ENCODE measurements around the gene ATOH7.
A peak's percentile ranks its signal among the peaks of the same experiment; 100 is the strongest.
"Not testable (repeated sequence)": the region's sequence is repeated elsewhere in the genome, so short reads cannot be mapped to it uniquely, and the experiment has no call there.

The ATOH7 gene

GRCh38 chr10:68231817-68232251 lies at the start of gene ATOH7:
Gene ATOH7 (minus strand): TSS chr10:68232113. CDS start chr10:68231677, 436 bp downstream.
- no peaks in the 10 kb centered on the region for H3K79me2 ChIP-seq (ENCODE audit: control insufficient read depth, insufficient read depth, low read length, unreplicated experiment)
- H2AFZ ChIP-seq (ENCODE audit: low read length, unreplicated experiment) = peak within 1 kb of the TSS; percentile 97
- no peaks in the 10 kb centered on the region for H3K36me3 ChIP-seq (ENCODE audit: insufficient read depth, low read length)
- H3K4me1 ChIP-seq (ENCODE audit: control insufficient read depth, insufficient read depth, low read length, unreplicated experiment) = peaks cover 7% of the 10 kb centered on the region
- peak within 1 kb of the TSS; percentile 92 for H3K4me3 ChIP-seq (ENCODE audit: low read depth, low read length)
- H3K27ac ChIP-seq (ENCODE audit: low read depth, low read length) = peak within 1 kb of the TSS; percentile 47; the same call in 1 of the 2 replicates
- peaks cover 14% of the 10 kb centered on the region for H3K27me3 ChIP-seq (ENCODE audit: insufficient read depth, low read length)

GRCh38 chr10:68280758-68281157 lies 48.8 kb upstream of the ATOH7 start:
- H3K4me3 ChIP-seq (ENCODE audit: low read depth, low read length) = no peak overlapping the region

GRCh38 chr10:68278906-68279753 lies 47.2 kb upstream of the ATOH7 start:
- not testable (repeated sequence) for H3K4me1 ChIP-seq (ENCODE audit: control insufficient read depth, insufficient read depth, low read length, unreplicated experiment); H2AFZ ChIP-seq (ENCODE audit: low read length, unreplicated experiment)

More at GRCh38 chr10:68280758-68281157, 48.8 kb upstream of the ATOH7 start:
- H3K79me2 ChIP-seq (ENCODE audit: control insufficient read depth, insufficient read depth, low read length, unreplicated experiment) = no peaks in the 10 kb centered on the region
- H3K27me3 ChIP-seq (ENCODE audit: insufficient read depth, low read length) = no peaks in the 10 kb centered on the region
- H2AFZ ChIP-seq (ENCODE audit: low read length, unreplicated experiment) = no peak overlapping the region
- H3K36me3 ChIP-seq (ENCODE audit: insufficient read depth, low read length) = no peaks in the 10 kb centered on the region
- H3K4me1 ChIP-seq (ENCODE audit: control insufficient read depth, insufficient read depth, low read length, unreplicated experiment) = no peaks in the 10 kb centered on the region
- no peak overlapping the region for H3K27ac ChIP-seq (ENCODE audit: low read depth, low read length)

GRCh38 chr10:68277814-68278213 lies 45.9 kb upstream of the ATOH7 start:
- not testable (repeated sequence) for H3K4me3 ChIP-seq (ENCODE audit: low read depth, low read length); H3K36me3 ChIP-seq (ENCODE audit: insufficient read depth, low read length); H3K27ac ChIP-seq (ENCODE audit: low read depth, low read length); H3K79me2 ChIP-seq (ENCODE audit: control insufficient read depth, insufficient read depth, low read length, unreplicated experiment); H3K4me1 ChIP-seq (ENCODE audit: control insufficient read depth, insufficient read depth, low read length, unreplicated experiment); H3K27me3 ChIP-seq (ENCODE audit: insufficient read depth, low read length); H2AFZ ChIP-seq (ENCODE audit: low read length, unreplicated experiment)

More at GRCh38 chr10:68278906-68279753, 47.2 kb upstream of the ATOH7 start:
- not testable (repeated sequence) for H3K4me3 ChIP-seq (ENCODE audit: low read depth, low read length); H3K27ac ChIP-seq (ENCODE audit: low read depth, low read length); H3K79me2 ChIP-seq (ENCODE audit: control insufficient read depth, insufficient read depth, low read length, unreplicated experiment); H3K27me3 ChIP-seq (ENCODE audit: insufficient read depth, low read length); H3K36me3 ChIP-seq (ENCODE audit: insufficient read depth, low read length)

DNA sequence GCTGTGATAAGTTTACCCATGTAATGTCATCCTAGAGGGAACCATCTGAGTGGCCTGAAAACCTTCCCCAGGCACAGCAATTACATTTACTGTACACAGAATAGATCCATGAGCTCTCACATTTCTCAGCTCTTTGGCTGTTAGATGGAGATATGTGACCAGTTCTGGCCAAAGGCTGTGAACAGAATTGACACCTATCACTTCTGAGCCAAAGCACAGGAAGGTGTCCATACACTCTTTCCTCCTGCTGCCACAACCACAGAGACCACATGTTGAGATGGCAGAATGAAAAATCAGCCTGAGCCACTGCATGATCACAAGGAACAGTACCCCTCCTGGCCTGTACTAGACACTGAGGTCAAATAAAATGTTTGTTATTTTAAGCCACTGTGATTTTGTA lies 44.3 kb upstream of the ATOH7 start:
- H3K4me3 ChIP-seq (ENCODE audit: low read depth, low read length) = no peak overlapping the region
- no peak overlapping the region for H3K27ac ChIP-seq (ENCODE audit: low read depth, low read length)
- H2AFZ ChIP-seq (ENCODE audit: low read length, unreplicated experiment) = no peak overlapping the region
- H3K4me1 ChIP-seq (ENCODE audit: control insufficient read depth, insufficient read depth, low read length, unreplicated experiment) = no peaks in the 10 kb centered on the region
- H3K27me3 ChIP-seq (ENCODE audit: insufficient read depth, low read length) = no peaks in the 10 kb centered on the region
- H3K36me3 ChIP-seq (ENCODE audit: insufficient read depth, low read length) = no peaks in the 10 kb centered on the region
- H3K79me2 ChIP-seq (ENCODE audit: control insufficient read depth, insufficient read depth, low read length, unreplicated experiment) = no peaks in the 10 kb centered on the region

- H3K79me2 ChIP-seq (ENCODE audit: control insufficient read depth, insufficient read depth, low read length, unreplicated experiment) = no peaks in the 10 kb centered on the region
- no peak overlapping the region for H2AFZ ChIP-seq (ENCODE audit: low read length, unreplicated experiment)
- no peaks in the 10 kb centered on the region for H3K27me3 ChIP-seq (ENCODE audit: insufficient read depth, low read length)
- H3K4me1 ChIP-seq (ENCODE audit: control insufficient read depth, insufficient read depth, low read length, unreplicated experiment) = no peaks in the 10 kb centered on the region
- no peak overlapping the region for H3K4me3 ChIP-seq (ENCODE audit: low read depth, low read length)
- no peaks in the 10 kb centered on the region for H3K36me3 ChIP-seq (ENCODE audit: insufficient read depth, low read length)
- no peak overlapping the region for H3K27ac ChIP-seq (ENCODE audit: low read depth, low read length)
Measured at GRCh38 chr10:68275600-68276126, 43.8 kb upstream of the ATOH7 start.

- H3K79me2 ChIP-seq (ENCODE audit: control insufficient read depth, insufficient read depth, low read length, unreplicated experiment) = no peaks in the 10 kb centered on the region
- no peaks in the 10 kb centered on the region for H3K27me3 ChIP-seq (ENCODE audit: insufficient read depth, low read length)
- H3K4me3 ChIP-seq (ENCODE audit: low read depth, low read length) = no peak overlapping the region
- H3K4me1 ChIP-seq (ENCODE audit: control insufficient read depth, insufficient read depth, low read length, unreplicated experiment) = no peaks in the 10 kb centered on the region
- no peak overlapping the region for H2AFZ ChIP-seq (ENCODE audit: low read length, unreplicated experiment)
- H3K36me3 ChIP-seq (ENCODE audit: insufficient read depth, low read length) = no peaks in the 10 kb centered on the region
- no peak overlapping the region for H3K27ac ChIP-seq (ENCODE audit: low read depth, low read length)
Measured at GRCh38 chr10:68272833-68273232, 40.9 kb upstream of the ATOH7 start.

- H3K4me3 ChIP-seq (ENCODE audit: low read depth, low read length) = no peak overlapping the region
- no peaks in the 10 kb centered on the region for H3K27me3 ChIP-seq (ENCODE audit: insufficient read depth, low read length)
- no peaks in the 10 kb centered on the region for H3K36me3 ChIP-seq (ENCODE audit: insufficient read depth, low read length)
- H3K27ac ChIP-seq (ENCODE audit: low read depth, low read length) = no peak overlapping the region
- H3K4me1 ChIP-seq (ENCODE audit: control insufficient read depth, insufficient read depth, low read length, unreplicated experiment) = no peaks in the 10 kb centered on the region
- H3K79me2 ChIP-seq (ENCODE audit: control insufficient read depth, insufficient read depth, low read length, unreplicated experiment) = no peaks in the 10 kb centered on the region
- no peak overlapping the region for H2AFZ ChIP-seq (ENCODE audit: low read length, unreplicated experiment)
Measured at GRCh38 chr10:68271196-68271882, 39.4 kb upstream of the ATOH7 start.

GRCh38 chr10:68269562-68270290 lies 37.8 kb upstream of the ATOH7 start:
- no peak overlapping the region for H3K4me3 ChIP-seq (ENCODE audit: low read depth, low read length)
- no peaks in the 10 kb centered on the region for H3K4me1 ChIP-seq (ENCODE audit: control insufficient read depth, insufficient read depth, low read length, unreplicated experiment)
- H2AFZ ChIP-seq (ENCODE audit: low read length, unreplicated experiment) = no peak overlapping the region
- H3K27ac ChIP-seq (ENCODE audit: low read depth, low read length) = no peak overlapping the region
- no peaks in the 10 kb centered on the region for H3K79me2 ChIP-seq (ENCODE audit: control insufficient read depth, insufficient read depth, low read length, unreplicated experiment)
- H3K36me3 ChIP-seq (ENCODE audit: insufficient read depth, low read length) = no peaks in the 10 kb centered on the region
- H3K27me3 ChIP-seq (ENCODE audit: insufficient read depth, low read length) = no peaks in the 10 kb centered on the region

DNA sequence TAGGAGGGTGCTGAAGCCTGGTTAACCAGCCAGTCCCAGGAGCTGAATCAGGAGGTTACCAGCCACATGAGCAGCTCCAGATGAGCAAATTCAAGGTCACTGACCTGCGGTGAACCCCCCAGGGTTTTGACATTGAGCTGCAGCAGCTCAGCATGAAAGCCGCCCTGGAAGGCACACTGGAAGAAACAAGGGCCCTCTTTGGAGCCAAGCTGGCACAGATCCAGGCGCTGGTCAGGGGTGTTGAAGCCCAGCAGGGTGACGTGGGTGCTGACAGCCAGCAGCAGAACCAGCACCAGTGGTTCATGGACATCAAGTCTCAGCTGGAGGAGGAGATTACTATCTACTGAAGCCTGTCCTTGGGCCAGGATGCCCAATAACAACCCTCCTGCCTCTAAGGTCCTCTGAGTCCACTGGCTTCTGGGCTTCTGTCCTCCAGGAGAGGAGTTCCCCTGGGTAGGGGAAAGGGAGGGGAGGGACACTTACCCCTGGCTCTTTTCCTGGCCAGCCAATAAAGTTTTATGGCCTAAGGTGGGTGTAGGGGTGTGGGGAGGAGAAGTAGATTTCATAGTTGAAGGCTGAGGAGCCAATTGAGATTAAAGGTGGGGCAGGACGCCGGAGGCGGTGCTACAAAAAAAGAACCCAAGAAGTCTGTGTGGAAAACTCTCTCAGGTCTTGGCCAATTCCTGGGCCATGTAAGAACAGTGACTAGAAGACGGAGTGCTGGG lies 29.4 kb upstream of the ATOH7 start:
- no peaks in the 10 kb centered on the region for H3K36me3 ChIP-seq (ENCODE audit: insufficient read depth, low read length)
- H3K4me1 ChIP-seq (ENCODE audit: control insufficient read depth, insufficient read depth, low read length, unreplicated experiment) = no peaks in the 10 kb centered on the region
- H3K27me3 ChIP-seq (ENCODE audit: insufficient read depth, low read length) = no peaks in the 10 kb centered on the region
- no peak overlapping the region for H2AFZ ChIP-seq (ENCODE audit: low read length, unreplicated experiment)
- no peak overlapping the region for H3K27ac ChIP-seq (ENCODE audit: low read depth, low read length)
- no peaks in the 10 kb centered on the region for H3K79me2 ChIP-seq (ENCODE audit: control insufficient read depth, insufficient read depth, low read length, unreplicated experiment)
- H3K4me3 ChIP-seq (ENCODE audit: low read depth, low read length) = no peak overlapping the region

Data from ACC112 (cell line).